A549 (cell line): ENCODE results near the gene SPRYD3.

ENCODE experiments used
- CTCF ChIP-seq: fragments of >200 bp; sonication (Bioruptor Twin); formaldehyde crosslinking; IDR thresholded peaks from 3 replicates; pipeline ENCODE4 v1.5.1; 2016
- ELK1 ChIP-seq: fragments of 150-350 bp; IDR thresholded peaks from 2 replicates; pipeline ENCODE4 v1.6.1; 2014; ENCODE audit warnings: low read depth, mild to moderate bottlenecking, low read length
- RNF2 ChIP-seq: fragments of 200-600 bp; sonication (generic); IDR thresholded peaks from 2 replicates; pipeline ENCODE4 v1.6.1; 2016; ENCODE audit warnings: low read depth, mild to moderate bottlenecking, antibody characterized with exemption, moderate library complexity, borderline replicate concordance

DNA sequence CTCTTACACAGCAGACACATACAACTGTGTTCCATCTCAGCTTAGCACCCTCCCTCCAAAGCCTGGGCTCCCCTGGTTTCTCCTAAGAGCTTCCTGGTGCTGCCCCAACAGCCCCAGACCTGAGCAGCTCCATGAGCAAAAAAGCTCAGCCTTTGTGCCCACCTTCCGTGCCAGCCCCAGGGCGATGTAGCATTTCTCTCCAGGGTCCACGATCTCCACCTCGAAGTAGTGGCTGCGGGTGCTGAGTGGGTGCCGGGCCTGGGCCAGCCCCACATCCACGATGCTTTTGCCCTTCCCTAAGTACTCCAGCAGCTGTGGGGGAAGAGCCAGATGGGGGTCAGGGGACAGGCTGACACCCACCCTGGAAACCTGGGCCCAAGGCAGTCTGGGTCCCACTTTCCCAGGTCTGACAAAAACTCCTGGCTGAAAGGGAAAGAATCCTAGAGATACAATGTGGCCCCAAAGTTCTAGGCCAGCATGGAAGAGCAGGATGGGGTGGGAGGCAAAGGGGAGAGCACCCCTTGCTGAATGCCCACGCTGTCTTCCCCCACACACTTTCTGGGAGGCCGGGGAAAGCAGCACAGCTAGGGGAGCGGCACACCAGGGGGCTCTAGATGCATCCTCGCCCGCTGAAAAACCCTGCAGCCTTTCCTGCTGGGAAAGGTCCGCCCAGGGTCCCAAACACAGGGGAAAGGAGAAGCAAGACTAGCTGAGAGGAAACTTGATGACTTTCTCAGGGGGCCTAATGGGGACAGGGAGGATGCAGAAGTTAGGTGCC lies 11.0 kb downstream of the SPRYD3 start:
- TF ChIP-seq RNF2 (no peak), CTCF (no peak), ELK1 (no peak)
